Measurements from ENCODE around the gene VIPR2. TPM values are rescaled to one million over a fixed set of nuclear protein-coding genes. Genes with fewer than 3 reads are reported as not detected.

The VIPR2 gene
- total RNA-seq, 2 donors from 2014 or later: 0.36 to 0.45 TPM

DNA sequence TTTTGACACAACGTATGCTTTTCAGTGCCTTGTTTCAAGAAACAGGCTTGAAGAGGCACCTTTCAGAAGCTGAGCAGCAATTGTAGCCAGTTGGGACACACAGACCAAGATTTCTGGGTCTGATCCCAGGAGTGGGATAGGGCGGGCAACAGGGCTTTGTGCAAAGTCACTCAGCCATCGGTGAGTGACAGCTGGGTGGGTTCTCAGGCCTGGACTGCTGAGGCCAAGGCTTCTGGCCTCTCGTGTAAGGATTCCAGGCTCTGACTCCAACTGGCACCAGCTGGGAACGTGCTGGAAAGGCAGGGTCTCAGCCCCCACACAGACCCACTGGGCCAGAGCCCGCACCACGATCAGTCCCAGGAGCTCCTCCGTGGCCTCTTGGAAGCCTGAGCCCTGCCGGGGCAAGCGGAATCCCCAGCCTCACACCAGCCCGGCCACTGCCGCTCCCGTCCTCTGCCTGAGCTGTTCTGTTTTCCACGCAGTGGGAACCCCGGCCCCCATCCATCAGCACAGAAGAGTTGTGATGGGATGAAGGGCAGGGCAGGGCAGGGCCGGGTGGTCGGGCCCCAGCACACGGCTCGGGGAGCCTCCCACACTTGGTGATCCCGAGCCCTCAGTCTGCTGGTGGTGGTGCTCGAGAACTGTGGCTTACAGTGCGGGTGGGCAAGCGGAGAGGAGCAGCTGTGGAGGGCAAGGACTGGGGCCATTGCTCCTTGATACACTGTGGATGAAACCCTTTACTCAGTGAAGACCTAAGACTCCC lies 46.8 kb downstream of the VIPR2 start:
- no peak overlapping the region for H3K27ac Mint-ChIP-seq
- no peaks in the 10 kb centered on the region for H3K4me1 Mint-ChIP-seq (ENCODE audit: low read depth in 2 of 2)
- H3K27me3 Mint-ChIP-seq: no peaks in the 10 kb centered on the region

DNA sequence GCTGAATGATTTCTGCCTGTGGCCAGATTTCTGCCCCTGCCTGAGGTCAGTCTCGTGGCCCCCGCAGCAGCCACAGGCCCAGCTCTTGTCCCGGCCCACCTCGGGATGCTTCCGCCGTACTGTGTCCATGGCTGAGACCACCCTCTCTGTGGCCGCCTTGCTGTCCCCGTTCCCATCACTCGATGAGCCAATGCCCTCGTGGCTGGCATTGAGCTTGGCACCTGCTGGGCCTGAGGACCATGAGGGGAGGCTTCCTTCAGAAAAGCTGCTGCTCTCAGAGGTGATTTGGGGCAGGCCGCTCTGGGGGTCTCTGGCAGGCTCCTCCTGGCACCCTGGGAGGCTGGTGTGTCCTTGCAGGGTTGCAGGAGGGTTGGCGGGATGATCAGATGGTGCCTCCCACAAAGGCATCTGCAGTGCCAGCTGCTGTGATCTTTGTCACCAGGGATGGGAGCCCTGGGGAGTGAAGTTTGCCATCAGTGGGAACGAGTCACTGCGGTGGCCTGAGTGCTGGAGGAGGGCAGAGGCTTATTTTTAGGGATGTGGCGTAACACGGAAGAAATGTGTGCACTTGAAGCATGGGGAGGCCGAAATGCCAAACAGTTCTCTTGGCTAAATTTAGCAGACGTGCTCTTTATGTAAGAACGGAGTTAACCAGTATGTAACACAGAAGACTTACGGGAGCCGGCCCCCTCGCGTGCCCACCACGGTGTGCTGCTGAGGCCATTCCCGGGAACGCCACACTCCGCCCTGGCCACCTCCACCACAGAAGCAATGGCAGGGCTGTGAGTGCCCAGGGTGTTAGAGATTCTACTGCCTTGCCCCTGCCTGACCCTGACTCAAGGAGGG lies 47.7 kb downstream of the VIPR2 start:
- no peak overlapping the region for H3K27ac Mint-ChIP-seq
- H3K4me1 Mint-ChIP-seq (ENCODE audit: low read depth in 2 of 2): no peaks in the 10 kb centered on the region
- DNase-seq (ENCODE audit: low spot score) (no peak), ATAC-seq (no peak)
- no peaks in the 10 kb centered on the region for H3K27me3 Mint-ChIP-seq
- no peak overlapping the region for H3K4me3 Mint-ChIP-seq
- no peaks in the 10 kb centered on the region for H3K36me3 Mint-ChIP-seq
- H3K9me3 Mint-ChIP-seq: no peaks in the 10 kb centered on the region

More for the DNA sequence above, 46.8 kb downstream of the VIPR2 start:
- Mint-ChIP-seq H3K36me3 (no peaks in the 10 kb centered on the region), H3K4me3 (no peak overlapping the region), H3K9me3 (no peaks in the 10 kb centered on the region)
- ATAC-seq (peak in 1 of 2 donors; percentile 37), DNase-seq (ENCODE audit: low spot score) (no peak)

DNA sequence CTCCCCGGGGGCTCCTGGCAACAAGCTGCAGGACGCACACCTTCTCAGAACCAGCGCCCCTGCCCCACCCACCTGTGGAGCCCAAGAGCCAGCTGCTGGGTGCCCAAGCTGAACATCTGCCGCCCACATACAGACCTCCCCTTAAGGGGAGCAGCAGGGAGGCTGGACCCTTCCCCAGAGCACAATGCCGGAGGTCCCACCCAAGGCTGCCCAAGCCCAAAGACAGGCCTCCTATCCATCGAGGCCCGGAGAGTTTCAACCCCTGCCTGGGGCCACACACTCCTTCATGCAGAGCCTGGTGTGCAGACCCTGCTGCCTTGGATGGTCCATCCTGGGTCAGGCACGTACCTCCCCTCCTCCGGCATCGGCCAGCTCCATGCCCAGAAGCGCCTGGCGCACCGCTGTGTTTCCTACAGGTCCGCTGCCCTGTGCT lies 48.7 kb downstream of the VIPR2 start:
- no peak for DNase-seq (ENCODE audit: low spot score)
- ATAC-seq: peak in 1 of 2 donors; percentile 24
- no peak overlapping the region for H3K27ac Mint-ChIP-seq
- no peak overlapping the region for H3K4me3 Mint-ChIP-seq
- H3K27me3 Mint-ChIP-seq: no peaks in the 10 kb centered on the region
- no peaks in the 10 kb centered on the region for H3K36me3 Mint-ChIP-seq
- H3K4me1 Mint-ChIP-seq (ENCODE audit: low read depth in 2 of 2): no peaks in the 10 kb centered on the region
- H3K9me3 Mint-ChIP-seq: no peaks in the 10 kb centered on the region

DNA sequence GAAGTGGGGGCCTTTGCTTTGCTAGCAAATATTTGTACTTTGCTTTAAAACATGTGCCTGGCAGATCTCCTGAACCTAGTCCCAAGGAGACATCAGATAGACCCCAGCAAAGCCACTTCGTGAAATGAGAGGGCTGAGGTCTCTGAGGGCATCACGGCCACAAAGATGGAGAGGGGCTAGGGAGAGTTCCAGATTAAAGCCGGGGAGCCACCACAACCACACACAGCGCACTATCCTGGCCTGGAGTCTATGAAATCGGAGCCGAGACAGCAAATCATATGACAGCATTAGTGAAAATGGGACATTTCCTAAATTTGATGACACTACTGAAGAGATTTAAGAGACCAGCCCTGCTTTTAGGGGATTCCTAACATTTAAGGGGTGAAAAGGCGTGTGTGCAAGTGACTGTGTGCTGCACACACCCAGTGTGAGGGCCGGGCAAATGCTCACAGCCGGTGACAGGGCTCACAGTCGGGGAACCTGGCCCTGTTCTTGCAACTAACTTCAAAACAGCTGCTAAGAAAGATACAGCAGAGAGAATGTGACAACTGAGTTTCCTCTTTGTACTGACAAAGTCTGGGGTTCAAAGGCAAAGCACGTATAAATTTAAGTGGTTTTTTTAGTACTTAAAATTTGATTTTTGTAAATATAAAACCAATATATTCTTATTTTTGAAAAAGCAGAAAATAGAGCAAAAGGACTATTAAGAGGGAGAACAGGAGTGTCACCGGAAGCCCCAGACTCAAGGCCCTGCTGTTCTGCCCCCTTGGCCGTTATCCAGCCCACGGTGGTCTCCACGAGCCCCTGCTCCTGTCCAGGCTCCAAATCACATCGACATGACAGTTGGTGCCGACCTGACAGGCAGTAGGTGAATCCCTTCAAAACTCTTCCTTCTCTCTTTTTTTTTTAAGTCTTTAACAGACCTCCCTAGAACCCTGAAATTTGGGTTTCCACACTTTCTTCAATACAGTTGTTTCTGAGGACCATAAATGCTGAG lies 49.5 kb downstream of the VIPR2 start:
- no peak overlapping the region for H3K4me3 Mint-ChIP-seq
- ATAC-seq (no peak), DNase-seq (ENCODE audit: low spot score) (no peak)
- H3K36me3 Mint-ChIP-seq: no peaks in the 10 kb centered on the region
- H3K4me1 Mint-ChIP-seq (ENCODE audit: low read depth in 2 of 2): no peaks in the 10 kb centered on the region
- H3K27ac Mint-ChIP-seq: no peak overlapping the region
- H3K27me3 Mint-ChIP-seq: no peaks in the 10 kb centered on the region
- no peaks in the 10 kb centered on the region for H3K9me3 Mint-ChIP-seq

DNA sequence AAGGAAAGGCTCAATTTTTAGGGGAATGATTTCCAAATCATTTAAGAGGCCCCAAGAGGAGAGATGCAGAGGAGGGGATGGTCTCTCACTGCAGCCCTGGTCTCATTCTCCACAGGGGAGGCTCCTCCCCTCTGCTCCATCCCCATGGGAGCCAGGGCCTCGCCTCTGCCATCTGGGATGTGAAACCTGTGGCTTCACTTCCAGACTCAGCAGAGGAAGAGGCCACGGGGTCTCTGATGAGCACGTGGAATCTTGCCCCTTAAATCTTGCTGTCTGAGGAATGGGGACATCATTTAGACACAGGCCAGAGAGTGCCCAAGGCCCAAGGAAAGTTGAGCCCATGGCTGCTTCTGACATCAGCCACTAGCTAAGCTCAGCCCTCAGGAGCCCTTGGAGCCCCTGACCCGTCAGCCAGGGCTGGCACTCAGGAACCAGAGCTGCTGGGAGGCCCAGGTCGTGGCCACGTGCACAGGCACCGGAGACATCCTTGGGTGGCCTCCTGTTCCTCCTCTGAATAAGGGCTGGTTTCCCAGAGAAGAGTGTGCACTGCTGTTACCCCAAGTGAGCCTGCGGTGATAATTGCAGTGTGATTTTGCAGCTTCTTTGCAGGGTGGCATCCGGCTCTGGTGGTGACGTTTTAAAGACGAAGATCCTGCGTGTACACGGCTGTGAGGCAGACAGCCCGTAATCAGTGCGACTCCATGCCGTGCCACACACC lies 50.5 kb downstream of the VIPR2 start:
- no peaks in the 10 kb centered on the region for H3K9me3 Mint-ChIP-seq
- H3K27me3 Mint-ChIP-seq: no peaks in the 10 kb centered on the region
- no peaks in the 10 kb centered on the region for H3K36me3 Mint-ChIP-seq
- no peak overlapping the region for H3K27ac Mint-ChIP-seq
- no peak overlapping the region for H3K4me3 Mint-ChIP-seq
- H3K4me1 Mint-ChIP-seq (ENCODE audit: low read depth in 2 of 2): no peaks in the 10 kb centered on the region
- DNase-seq (ENCODE audit: low spot score) (no peak), ATAC-seq (no peak)

DNA sequence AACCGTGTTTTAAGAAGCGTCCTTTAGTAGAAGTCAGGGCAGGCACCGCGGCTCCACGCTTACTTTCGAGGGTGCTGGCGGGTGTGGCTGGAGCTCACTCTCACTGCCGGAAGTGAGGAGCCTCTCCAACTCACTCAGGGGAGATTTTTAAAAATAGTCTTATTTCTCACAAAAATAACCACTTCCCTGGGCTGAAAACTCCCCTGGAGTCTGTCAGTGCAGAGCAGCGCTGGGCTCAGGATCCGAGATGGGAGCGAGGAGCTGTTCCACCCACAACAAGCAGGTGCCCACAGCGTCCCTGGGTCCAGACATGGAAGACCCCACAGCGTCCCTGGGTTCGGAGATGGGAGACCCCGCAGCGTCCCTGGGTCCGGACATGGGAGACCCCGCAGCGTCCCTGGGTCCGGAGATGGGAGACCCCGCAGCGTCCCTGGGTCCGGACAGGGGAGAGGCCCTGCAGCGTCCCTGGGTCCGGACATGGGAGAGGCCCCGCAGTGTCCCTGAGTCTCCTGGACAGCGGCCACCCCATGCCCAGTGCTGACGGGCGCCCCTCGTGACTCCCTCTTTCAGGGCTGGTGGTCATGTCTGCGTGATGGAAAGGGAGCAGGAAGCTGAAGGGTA lies 51.2 kb downstream of the VIPR2 start:
- H3K27ac Mint-ChIP-seq: no peak overlapping the region
- H3K9me3 Mint-ChIP-seq: no peaks in the 10 kb centered on the region
- no peak overlapping the region for H3K4me3 Mint-ChIP-seq
- H3K36me3 Mint-ChIP-seq: no peaks in the 10 kb centered on the region
- no peaks in the 10 kb centered on the region for H3K27me3 Mint-ChIP-seq
- ATAC-seq: no peak
- H3K4me1 Mint-ChIP-seq (ENCODE audit: low read depth in 2 of 2): no peaks in the 10 kb centered on the region
- no peak for DNase-seq (ENCODE audit: low spot score)

DNA sequence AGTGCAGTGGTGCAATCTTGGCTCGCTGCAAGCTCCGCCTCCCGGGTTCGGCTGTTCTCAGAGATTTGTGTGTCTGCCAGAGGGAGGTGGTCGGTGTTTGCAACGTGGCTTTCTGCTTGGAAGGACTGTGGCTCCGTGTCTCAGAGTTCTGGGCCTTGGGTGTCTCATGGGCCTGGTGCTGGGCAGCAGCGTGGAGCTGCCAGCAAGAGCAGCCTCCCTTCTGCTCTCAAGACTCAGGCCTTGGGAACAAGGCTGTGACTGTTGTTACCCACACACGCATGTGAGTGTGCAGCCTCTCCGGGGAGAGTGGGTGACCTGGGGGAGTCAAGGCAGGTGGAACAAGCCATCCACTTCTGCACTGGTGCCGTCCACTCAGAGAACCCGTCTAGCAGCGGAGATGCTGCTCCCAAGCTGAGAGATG lies 52.0 kb downstream of the VIPR2 start:
- Mint-ChIP-seq H3K27me3 (peaks cover 0 to under 1% of the 10 kb centered on the region in 2 donors), H3K9me3 (no peaks in the 10 kb centered on the region), H3K27ac (no peak overlapping the region), H3K4me3 (no peak overlapping the region), H3K36me3 (no peaks in the 10 kb centered on the region), H3K4me1 (ENCODE audit: low read depth in 2 of 2) (no peaks in the 10 kb centered on the region)
- DNase-seq (ENCODE audit: low spot score): no peak
- ATAC-seq: no peak

DNA sequence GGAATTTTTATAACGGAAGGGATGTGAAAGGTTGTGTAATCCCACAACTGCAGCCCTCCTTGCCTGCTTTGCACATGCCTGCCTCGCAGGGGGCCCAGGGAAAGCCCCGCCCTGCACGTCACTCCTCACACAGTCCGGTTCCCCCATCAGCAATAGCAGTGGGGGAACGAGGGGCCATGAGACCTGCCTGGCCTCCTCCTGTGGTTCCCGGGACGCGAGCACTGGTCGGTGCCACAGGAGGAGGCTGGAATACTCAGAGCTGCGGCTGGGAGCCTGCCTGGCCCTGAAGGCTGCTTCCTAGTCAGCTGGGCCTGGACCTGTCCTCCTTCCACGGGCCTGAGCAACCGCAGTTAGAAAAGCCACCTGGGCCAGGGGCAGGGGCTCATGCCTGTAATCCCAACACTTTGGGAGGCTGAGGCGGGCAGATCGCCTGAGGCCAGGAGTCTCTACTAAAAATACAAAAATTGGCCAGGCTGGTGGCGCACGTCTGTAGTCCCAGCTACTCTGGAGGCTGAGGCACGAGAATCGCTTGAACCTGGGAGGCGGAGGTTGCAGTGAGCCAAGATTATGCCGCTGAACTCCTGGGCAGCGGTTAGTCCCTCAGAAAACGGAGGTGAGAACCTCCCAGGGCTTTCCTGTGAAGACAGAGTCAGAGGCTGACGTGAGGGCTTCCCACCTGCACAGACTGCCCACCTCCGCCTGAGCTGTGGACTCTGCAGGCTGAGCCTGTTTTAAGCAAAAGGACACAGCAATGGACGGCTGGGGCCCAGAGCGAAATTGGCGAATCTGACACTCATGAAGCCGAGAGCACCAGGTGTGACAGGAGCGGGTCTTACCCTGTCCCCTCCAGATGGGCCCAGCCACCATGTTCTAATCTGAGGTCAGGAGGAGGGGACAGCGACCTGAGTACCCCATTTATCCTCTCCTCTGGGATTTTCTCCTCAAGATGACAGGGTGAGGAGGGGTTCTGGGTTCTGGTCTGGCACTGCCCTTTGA lies 52.9 kb downstream of the VIPR2 start:
- Mint-ChIP-seq H3K36me3 (no peaks in the 10 kb centered on the region), H3K4me3 (no peak overlapping the region), H3K4me1 (ENCODE audit: low read depth in 2 of 2) (no peaks in the 10 kb centered on the region), H3K27ac (no peak overlapping the region), H3K27me3 (peaks cover 0 to 7% of the 10 kb centered on the region in 2 donors), H3K9me3 (no peaks in the 10 kb centered on the region)
- ATAC-seq (no peak), DNase-seq (ENCODE audit: low spot score) (no peak)

DNA sequence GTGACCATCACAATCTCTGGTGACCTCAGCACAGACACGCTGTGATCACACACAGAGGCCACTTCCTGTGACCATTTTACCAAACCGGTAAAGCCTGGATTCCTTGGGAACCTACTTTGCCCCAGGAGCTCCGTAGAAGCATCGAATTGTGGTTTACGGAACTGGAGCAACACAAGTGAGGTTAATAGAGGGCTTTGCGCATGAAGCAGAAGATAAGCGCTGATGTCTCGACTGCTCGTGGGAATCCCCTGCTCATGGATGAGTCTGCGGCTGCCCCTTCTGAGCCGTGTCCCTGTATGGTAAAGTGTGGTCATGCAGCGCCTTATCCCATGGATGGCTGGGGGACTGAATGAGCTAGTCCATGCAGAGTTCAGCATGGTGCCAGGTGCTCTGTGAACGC lies 53.6 kb downstream of the VIPR2 start:
- ATAC-seq (no peak), DNase-seq (ENCODE audit: low spot score) (no peak)
- H3K9me3 Mint-ChIP-seq: no peaks in the 10 kb centered on the region
- H3K27ac Mint-ChIP-seq: no peak overlapping the region
- peaks cover 0 to 8% of the 10 kb centered on the region in 2 donors for H3K27me3 Mint-ChIP-seq
- H3K4me1 Mint-ChIP-seq (ENCODE audit: low read depth in 2 of 2): no peaks in the 10 kb centered on the region
- no peaks in the 10 kb centered on the region for H3K36me3 Mint-ChIP-seq
- no peak overlapping the region for H3K4me3 Mint-ChIP-seq

DNA sequence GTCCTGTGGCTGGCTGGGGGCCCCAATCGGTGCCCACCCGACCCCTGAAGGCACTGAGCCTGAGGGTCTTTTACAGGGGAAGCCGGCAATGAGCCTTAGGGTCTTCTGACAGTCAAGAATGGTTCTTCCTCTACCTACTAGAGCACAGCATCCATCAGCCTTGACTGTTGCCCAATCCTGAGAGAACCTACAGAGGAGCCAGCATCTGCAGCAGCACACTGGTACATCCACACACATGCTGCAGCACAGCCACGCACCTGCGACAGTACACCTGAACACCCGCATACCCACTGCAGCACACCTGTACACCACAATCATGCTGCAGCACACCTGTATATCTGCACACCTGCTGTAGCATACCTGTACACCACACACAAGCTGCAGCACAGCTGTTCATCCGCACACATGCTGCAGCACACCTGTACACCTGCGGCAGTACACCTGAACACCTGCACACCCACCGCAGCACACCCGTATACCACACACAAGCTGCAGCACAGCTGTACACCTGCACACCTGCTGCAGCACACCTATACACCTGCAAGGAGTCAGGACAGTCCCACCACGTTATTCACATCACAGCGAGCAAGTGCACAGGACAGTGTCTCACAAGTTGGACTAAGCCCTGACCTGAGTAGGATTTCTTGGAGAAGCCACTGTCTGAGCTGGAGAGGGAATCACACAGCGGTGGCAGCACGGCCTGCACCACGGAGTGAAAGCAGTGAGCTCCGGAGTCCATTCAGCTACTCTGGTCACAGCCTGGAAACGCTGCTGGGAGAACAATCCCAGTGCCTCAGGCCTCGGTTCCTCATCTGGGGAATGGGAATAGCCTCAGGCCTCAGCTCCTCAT lies 56.4 kb downstream of the VIPR2 start:
- DNase-seq (ENCODE audit: low spot score) (no peak), ATAC-seq (peak in 1 of 2 donors; percentile 36)
- no peaks in the 10 kb centered on the region for H3K9me3 Mint-ChIP-seq
- no peaks in the 10 kb centered on the region for H3K36me3 Mint-ChIP-seq
- no peak overlapping the region for H3K4me3 Mint-ChIP-seq
- H3K27me3 Mint-ChIP-seq: peaks cover 0 to 8% of the 10 kb centered on the region in 2 donors
- H3K27ac Mint-ChIP-seq: no peak overlapping the region
- no peaks in the 10 kb centered on the region for H3K4me1 Mint-ChIP-seq (ENCODE audit: low read depth in 2 of 2)

DNA sequence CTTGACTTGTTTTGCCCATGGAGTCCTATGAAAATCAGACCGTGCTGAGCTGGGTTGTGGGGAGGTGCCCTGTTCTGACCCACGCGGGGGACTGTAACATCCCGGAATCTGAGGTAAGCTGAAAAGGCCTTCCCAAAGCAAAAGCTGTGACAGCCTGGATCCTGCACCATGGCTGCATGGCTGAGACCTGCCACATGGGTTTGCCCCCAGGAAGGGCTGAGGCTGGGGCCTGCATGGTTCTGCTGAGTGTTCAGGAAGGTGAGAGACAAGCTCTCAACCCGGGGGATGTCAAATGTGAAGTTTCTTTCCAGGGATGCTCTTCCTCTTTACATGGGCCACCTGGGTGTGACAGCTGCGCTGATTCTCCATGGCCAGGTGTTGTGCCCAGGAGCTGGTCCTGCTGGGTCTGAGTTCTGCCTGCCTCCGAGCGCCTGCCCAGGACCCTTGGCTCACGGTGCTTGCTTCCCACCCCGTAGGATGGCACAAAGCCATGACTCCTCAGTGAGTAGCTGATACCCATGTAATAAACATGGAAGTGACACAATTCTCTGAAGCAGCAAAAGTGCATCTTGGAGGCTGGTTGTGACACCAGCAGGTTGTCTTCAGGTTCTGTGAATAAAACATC lies 58.3 kb downstream of the VIPR2 start:
- ATAC-seq (no peak), DNase-seq (ENCODE audit: low spot score) (no peak)
- no peak overlapping the region for H3K4me3 Mint-ChIP-seq
- peaks cover 0 to 8% of the 10 kb centered on the region in 2 donors for H3K27me3 Mint-ChIP-seq
- H3K9me3 Mint-ChIP-seq: no peaks in the 10 kb centered on the region
- H3K36me3 Mint-ChIP-seq: no peaks in the 10 kb centered on the region
- no peak overlapping the region for H3K27ac Mint-ChIP-seq
- no peaks in the 10 kb centered on the region for H3K4me1 Mint-ChIP-seq (ENCODE audit: low read depth in 2 of 2)

Measured in natural killer cell treated with Interleukin-12 subunit alpha and Interleukin-12 subunit beta and Interleukin-15 and Interleukin-18, amount 100 ng/mL, for 72 hours (primary cell).